LHCN-M2 (cell line): ENCODE data around the gene MYOM1. TPM values are rescaled to one million over a fixed set of nuclear protein-coding genes. Genes with fewer than 3 reads are reported as not detected.

Source experiments
- DNase-seq: peaks from one replicate; pipeline ENCODE4 v3.0.0-alpha.2; 2012; ENCODE audit warnings: low read depth
- total RNA-seq: library from RNA; depleted of rRNA; stranded (reverse); fragments of >200 nt; gene quantifications from 2 replicates; pipeline ENCODE4 v1.2.3, GENCODE V29; 2014

MYOM1 gene
- total RNA-seq, 1 experiment from 2014 or later, result 0.06 TPM

DNA sequence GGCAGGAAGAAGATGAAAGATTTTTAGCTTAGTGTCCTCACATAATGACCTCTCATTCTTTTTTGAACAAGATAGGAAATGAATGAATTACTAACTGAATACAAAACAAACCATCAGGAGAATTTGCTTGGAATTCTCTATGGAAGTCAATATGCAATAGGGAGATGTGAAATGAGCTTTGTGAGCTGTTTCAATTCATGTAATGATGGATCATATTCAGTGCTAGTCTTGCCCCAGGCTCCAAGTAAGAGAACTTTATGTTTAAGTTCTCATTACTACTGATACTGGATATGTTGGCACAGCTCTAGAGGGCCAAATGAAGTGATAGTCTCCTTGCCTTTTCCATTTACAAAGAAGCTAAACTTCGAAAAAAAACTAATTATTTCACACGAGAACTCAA lies 29.2 kb downstream of the MYOM1 start:
- no peak for DNase-seq

DNA sequence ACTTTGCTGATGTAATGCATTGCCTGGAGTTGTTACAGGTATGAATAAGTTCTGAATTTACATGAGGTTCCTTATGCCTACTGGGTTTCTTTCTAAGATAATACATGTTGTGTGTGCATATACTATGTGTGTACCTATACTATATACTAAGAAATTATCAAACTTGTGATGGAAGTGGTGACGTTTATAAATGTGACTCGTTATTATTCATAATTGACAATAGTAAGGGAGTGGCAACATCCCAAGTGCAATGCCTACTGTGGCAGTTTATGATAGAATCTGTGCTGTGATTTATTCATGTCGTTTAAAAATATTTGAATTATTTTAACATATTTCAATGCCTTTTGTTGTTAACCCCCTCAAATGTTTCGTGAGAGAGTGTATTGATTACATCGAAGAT lies 29.9 kb downstream of the MYOM1 start:
- no peak for DNase-seq

DNA sequence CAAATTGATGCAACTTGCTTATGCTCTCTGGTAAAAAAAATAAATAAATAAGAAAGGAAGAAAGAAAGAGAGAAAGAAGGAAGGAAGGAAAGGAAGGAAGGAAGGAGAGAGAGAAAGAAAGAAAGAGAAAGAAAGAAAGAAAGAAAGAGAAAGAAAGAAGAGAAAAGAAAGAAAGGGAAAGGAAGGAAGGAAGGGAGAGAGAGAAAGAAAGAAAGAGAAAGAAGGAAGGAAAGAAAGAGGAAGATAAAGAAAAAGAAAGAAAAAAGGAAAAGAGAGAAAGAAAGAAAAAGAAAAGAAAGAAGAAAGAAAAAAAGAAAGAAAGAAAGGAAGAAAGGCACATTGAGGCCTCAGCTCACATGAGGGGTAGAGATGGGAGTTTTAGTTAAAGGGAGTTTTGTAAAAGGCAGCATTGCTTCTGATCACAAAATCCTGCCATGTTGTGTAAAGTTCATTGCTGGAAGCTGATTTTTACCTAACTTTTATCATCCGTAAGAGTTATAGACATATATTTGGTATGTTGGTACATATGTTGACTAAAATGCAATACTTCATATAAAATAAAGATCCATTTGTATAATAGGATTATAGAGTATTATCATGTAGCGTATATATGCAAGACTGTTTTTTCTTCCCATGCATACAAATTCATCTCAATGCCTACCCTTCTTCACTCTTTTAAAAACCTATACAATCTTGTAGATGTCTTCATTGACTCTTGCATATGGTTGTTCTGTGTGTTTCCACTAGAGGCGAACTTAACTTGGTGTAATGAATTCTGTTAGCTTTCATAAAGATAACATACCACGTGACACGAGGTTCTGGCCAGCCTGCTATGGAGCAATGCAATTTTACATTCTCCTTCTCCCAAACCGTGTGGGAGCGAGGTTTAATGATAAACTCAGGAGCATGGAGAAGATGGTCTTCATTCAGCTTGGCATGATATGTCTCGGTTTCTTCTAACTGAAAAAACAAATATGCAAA lies 32.8 kb downstream of the MYOM1 start:
- DNase-seq, result no peak

GRCh38 chr18:3184275-3184963 lies 35.3 kb downstream of the MYOM1 start:
- DNase-seq, result no peak

- no peak for DNase-seq
These were observed 36.6 kb downstream of the MYOM1 start for GRCh38 chr18:3183103-3183717.

DNA sequence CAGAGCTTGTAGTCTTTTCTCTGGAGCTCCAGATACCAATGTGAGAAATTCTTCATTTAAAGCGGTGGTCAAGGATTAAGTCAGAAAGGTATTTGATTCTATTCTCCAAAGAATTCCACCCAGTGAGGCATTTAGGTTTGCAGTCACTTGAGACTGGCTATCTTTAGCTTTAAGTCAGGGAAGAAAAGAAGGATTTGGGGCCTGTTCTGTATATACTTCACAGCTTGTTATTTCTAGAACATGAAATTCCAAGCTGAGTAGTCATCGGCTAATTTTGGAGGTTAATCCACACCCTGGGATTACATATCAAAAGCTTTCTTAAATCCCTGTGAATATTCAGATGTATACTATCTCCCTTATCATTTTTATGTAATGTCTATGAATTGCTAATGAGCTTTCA lies 39.4 kb downstream of the MYOM1 start:
- peak; percentile 46 for DNase-seq

GRCh38 chr18:3179430-3180089 lies 40.2 kb downstream of the MYOM1 start:
- DNase-seq, result peak; percentile 79

DNA sequence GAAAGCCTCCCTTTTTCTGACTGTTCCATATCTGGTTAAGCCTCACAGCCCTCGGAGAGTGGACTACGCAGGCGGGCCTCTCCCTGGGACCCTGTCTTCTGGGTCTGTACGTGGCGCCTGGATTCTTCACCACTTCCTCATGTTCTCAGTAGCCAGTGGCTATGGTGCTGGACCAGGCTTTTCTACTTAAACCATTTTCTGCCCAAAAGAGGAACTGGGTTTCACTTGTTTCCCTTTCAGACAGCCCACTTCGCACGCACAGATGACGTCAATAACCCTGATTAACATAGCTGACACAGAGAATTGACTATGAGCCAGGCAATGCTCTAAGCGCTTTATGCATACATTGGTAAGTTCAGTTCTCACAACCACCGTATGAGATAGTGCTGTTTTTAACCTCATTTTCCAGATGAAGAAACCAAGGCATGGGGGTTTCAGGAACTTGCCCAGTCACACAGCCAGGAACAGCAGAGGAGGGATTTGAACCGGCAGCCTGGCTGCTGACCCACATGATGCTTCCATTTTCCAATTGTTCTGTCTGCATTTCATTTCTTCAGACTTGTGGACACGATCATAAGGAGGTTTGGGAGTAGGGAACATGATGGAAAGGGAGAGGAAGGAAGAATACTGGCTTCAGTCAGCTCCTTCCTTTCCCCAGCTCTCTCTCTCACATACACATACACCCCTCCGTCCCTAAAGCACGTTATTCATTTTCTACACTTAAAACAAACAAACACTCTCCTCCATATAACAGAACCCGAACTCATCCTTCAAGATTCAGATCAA lies 41.7 kb downstream of the MYOM1 start:
- DNase-seq, result no peak

DNA sequence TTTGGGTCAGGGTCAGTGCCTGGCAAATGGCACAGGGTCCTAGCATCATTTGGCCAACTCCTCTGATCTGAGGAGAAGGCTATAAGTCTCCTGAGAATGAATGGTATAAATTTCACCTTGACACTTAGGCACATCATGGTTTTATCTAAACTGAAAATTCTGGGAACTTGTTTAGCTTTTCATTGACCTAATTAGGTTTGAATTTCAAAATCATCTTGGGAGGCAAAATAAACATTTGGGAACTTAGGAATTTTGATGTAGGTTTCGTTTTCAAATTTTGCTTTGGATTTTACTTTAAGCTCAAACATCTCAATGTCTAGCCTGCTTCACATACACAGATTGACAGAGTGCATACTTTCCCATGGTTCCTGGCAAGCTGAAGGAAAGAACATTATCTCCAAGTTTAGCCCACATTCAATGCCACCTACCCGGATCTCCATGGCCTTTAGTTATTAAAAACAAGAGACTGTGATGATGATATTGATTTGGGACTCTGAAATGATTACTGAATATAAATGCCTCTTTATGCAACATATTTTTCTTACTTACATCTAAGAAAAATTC lies 44.5 kb downstream of the MYOM1 start:
- no peak for DNase-seq

DNA sequence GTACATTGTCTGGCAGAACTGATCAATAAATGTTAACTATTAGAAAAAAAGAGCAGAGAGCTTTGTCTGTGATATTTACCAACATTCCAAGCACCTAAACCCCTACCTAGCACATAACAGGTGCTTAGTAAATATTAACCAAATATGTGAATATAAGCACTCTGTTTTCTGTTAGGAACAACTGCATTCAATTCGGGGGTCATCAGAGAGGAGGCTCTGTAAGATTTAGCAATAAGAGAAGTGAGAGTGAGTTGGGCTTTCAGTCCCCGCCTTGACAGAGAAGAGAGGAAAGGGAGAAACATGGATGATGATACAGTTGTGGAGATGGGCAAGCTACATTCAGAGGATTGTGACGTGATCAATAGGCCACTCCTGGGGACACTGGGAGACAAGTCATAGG lies 47.7 kb downstream of the MYOM1 start:
- no peak for DNase-seq

DNA sequence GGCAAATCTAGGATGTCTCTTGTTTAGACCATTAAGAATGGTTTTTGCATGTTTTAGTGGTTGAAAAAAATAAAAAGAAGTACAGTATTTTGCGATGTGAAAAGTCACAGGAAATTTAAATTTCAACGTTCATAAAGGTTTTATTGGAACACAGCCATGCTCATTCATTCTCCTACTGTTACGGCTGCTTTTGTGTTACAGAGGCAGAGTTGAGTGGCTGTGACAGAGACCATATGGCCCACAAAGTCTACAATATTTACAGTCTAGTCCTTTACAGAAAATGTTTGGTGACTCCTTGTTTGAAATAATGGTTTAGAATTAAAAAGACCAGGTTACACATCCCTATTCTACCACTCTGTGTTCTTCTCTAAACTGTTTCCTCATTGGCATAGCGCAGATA lies 48.1 kb downstream of the MYOM1 start:
- no peak for DNase-seq

DNA sequence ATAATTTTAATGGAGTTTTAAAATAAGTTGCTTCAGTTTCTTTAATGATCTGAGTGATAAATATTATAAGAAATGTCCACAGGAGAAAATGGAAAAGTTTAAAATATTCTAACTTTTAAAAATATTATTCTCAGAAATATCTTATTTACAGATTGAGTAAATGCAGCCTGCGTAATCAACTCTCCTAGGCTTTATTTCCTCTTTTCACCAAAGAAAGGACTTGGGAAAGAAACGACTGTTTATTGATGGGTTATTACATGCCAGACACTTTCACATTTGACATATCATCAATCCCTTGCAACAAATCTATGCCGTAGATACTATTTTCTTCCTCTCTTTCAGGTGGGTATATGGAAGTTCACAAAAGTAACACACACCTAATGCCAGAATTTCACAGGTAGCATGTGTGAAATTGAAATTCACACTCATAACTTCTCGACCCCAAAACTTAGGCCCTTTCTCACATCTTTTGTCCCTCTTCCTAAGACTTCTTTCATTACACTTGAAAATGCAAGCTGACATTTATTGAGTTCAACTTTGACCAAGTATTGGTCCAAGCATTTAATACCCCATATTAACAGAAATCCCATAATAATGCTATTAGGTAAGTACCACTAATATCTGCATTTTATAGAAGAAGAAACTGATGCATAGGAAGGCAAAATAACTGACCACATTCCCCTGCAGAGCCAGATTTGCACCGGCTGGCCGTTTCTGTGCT lies 49.2 kb downstream of the MYOM1 start:
- no peak for DNase-seq

- no peak for DNase-seq
These were observed 55.4 kb downstream of the MYOM1 start for GRCh38 chr18:3164381-3164780.

DNA sequence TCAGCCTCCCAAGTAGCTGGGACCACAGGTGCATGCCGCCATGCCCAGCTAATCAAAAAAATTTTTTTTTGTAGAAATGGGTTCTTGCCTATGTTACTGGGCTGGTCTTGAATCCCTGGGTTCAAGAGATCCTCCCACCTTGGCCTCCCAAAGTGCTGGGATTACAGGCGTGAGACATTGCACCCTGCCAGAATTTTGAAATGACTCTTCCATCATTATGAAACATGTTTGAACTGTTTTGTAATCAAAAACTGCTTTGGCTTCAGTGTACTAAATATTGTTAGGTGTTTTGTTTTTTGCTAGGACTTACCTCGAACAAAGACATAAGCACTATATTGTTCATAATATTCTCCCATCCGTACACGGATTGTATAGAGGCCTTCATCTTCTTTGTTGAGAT lies 55.8 kb downstream of the MYOM1 start:
- DNase-seq, result no peak

DNA sequence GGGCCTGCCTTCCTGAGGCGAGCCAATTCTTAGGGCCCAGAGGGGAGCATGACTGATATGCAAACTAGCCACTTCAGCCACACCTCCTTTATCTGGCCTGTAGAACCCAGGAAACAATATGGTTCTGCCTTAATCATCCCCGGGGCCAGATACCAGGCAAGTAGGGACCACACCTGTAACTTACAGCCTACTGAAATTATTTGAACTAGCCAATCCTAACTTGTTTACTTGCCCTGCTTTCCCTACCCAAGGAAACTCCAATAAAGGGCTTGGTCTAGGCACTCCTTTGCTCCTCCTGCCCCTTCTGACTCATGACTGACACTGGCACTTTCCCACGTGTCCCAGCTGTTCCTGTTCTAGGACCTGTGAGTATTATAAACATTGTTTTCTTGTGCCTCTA lies 57.6 kb downstream of the MYOM1 start:
- DNase-seq, result peak; percentile 54

DNA sequence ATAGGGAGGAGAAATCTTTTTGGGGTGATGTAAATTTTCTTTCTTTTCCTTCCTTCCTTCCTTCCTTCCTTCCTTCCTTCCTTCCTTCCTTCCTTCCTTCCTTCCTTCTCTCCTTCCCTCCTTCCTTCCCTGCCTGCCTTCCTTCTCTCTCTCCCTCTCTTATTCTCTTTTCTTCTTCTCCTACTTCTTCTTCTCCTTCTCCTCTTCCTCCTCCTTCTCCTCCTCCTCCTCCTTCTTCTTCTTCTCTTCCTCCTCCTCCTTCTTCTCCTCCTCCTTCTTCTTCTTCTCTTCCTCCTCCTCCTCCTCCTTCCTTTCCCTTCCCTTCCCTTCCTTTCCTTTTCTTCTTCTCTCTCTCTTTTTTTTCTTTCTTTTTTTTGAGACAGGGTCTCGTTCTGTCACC lies 59.9 kb downstream of the MYOM1 start:
- no peak for DNase-seq

DNA sequence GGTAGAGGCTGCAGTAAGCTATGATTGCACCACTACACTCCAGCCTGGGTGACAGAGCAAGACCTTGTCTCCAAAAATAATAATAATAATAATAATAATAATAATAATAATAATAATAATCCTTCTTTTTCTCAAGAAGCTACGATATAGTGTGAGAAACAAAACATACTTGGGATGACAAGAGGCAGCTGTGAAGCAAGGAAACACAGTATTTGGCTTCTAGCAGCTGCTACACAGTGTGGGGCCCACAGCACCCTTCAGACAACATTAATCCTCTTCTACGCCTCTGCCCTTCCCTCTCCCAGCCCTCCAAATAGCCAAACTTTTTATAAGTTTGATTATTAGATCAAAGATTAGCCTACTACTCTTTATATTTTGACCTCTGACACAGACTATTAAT lies 62.2 kb downstream of the MYOM1 start:
- no peak for DNase-seq

DNA sequence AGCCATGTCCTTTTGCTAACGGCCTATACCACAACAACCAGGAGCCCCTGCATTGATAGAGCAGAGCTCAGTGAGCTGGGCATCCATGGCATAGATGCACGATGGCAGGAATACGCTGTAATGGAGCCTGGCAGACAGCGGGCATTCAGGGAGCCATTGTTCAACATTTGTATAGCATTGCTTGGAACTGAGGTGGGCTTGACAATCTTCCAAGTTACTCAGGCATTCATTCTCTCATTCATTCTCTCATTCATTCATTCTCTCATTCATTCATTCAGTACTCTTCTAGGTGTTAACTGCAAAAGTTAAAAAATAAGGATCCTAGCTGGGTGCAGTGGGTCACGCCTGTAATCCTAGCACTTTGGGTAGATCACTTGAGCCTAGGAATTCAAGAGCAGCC lies 62.7 kb downstream of the MYOM1 start:
- no peak for DNase-seq

DNA sequence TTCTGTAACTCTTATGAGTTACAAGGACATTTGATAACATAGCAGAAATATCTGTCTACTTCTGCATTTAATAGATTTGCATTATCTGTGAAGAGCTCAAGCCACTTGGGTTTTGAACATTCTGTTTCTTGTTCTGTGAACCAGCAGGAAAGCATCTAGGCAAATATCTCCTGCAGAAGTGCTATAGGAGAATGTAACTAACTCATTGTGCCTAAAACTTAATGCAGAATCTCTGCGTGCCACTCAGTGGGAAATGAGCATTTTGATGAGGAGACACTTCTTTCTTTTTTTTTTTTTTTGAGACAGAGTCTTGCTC lies 63.5 kb downstream of the MYOM1 start:
- DNase-seq, result no peak

DNA sequence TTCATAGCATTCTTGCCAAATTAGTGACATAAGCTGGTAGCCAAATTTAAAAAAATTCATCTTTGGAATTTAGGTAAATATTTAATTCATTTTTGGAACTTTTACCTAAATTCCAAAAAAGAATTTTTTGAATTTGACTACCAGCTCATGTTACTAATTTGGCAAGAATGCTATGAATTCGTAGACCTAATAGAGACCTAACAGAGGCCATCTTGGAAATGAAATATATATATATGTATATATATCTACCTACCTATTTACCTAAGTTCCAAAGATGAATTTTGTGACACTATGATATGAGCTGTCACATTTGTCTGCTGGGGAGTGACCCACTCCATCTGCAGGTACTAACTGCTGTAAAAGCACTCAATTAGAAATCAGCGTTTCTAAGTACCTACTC lies 65.6 kb downstream of the MYOM1 start:
- DNase-seq, result no peak
